NK-92 (cell line): ENCODE results near the gene ULK4.

Source experiments
- DNase-seq: peaks from one replicate; lab custom pipeline; 2025; ENCODE audit not compliant: unreplicated experiment; lab: John Stamatoyannopoulos, UW

The ULK4 gene

DNA sequence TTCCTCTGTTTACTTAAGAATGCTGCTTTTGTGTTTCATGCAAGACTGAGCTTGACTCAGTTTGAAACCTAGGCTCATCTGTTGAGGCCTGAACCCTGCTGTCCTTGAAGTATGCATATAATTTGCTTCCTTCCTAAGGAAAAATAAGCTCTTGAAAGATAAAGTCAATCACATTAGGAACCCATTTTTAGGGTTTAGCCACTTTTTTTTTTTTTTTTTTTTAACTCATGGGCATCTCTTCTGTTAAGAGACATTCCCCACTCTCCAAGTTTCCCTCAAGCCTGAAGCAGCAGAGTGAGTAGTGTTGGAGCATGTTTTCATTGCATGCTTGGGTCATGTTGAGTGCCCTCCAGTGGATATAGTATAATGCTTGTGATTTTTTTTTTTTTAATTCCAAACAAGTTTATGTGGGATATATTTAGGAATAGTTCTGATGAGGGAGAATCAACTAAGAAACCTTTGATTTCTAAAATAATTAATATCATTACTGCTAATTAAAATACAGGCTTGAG is 759.0 kb downstream of the ULK4 start:
- DNase-seq = no peak

GRCh38 chr3:41202075-41202833 is 759.6 kb downstream of the ULK4 start:
- DNase-seq = no peak

GRCh38 chr3:41200669-41201021 is 761.3 kb downstream of the ULK4 start:
- no peak for DNase-seq

DNA sequence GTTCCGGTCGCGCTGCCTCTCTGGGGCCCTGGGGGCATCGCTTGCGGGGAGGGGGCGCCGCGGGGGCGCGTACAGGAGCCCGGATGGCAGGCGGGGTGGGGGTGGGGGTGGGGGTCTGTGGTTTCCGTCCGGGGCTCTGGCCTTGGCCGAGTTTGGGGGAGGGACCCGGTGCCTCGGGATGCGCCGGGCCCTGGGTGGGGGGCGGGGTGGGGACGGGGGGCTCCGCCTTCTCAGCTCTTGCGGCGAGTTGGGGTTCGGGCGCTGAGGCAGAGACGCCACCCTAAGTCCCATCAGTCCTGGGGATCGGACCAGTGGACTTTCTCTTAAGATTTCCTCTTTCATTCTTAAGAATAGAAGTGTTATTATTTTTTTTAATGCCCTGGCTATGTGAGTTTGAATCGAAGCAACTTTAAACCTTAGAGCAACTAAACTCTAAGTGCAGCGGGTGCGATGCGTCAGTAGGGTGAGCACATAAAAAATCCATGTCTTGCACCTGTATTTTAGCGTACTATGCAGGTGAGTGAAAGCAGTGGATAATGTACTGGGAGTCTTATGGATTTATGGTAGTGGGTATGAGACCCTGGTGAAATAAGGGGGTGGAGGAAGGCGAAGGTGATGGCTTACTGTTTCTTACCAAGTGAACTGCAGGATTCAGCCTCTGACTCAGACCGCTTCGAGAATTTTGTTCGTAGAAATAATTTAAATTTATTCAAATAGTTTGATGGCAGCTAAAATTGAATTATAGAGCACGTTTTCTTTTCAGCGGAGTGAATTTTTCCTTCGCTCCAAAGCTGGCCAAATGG is 761.8 kb downstream of the ULK4 start:
- no peak for DNase-seq

DNA sequence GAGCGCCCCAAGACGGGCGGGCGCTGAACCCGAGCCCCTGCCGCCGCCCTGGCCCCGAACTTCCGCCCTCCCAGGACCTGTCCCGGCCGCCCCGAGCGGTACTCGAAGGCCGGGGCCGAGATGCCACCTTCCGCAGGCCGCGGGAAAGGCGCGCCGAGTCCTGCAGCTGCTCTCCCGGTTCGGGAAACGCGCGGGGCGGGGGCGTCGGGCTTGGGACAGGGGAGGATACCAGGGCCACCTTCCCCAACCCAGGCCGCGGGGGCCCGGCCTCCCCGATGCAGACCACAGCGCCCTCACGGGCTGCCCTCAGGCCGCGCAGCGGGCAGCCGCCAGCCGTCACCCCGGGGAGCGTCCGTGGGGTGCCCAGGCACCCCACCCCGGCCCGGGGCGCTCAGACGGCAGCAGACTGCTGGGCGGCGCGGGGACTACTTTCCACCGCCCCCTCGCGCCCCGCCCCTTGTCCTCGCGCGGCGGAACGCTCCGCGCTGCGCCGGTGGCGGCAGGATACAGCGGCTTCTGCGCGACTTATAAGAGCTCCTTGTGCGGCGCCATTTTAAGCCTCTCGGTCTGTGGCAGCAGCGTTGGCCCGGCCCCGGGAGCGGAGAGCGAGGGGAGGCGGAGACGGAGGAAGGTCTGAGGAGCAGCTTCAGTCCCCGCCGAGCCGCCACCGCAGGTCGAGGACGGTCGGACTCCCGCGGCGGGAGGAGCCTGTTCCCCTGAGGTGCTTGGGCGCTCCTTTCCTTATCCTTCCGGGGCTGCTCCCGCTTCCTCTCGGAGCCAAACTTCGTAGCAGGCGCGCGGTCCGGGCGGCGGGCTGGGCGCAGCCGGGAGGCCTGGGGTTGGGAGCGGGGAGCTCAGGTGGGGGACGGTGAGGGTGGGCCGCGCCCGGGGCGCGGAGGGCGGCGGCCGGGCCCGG is 762.7 kb downstream of the ULK4 start, which contains the start of gene CTNNB1:
TSS of gene CTNNB1 (plus strand) at position 556 of the 916 bp plus-strand sequence. CDS start 24,564 bp downstream, outside the sequence.
- peak; percentile 34 for DNase-seq

GRCh38 chr3:41198526-41198925 is 763.4 kb downstream of the ULK4 start:
- no peak for DNase-seq

DNA sequence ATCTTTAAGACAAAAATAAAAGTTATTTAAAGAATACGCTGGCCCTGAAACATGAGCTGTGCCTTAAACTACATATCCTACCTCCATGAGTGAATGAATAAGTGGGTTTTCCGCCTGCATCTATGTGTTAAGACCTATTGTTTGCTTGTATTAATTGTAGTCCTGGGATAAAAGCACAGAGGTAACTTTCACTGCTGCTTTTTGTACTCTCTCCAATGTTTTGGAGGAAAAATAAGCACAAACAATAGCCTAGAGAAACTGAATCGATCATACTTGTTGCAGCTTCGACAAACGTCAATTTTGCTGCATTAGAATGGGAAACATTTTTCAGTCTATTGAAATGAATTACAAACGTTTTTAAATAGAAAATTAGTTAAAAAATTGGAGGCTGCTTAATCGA is 763.9 kb downstream of the ULK4 start:
- no peak for DNase-seq
